OCI-LY7 (cell line): ENCODE results near the gene CCR5AS.
"Not testable (repeated sequence)": the region's sequence is repeated elsewhere in the genome, so short reads cannot be mapped to it uniquely, and the experiment has no call there.

ENCODE experiments used
- BruUV-seq: library from RNA; stranded (reverse); fragments of 400-500 nt; replicated peaks from 2 replicates; lab custom pipeline; 2021; lab: Mats Ljungman, UMichigan
- CTCF ChIA-PET: fragments of 300-600 bp; sonication (Branson Sonifier 250); formaldehyde crosslinking; loops from one replicate; lab custom pipeline; 2022; ENCODE audit warnings: antibody characterized with exemption; ENCODE audit not compliant: unreplicated experiment; lab: Charles Lee
- POLR2A ChIA-PET: fragments of 300-600 bp; sonication (Branson Sonifier 250); formaldehyde crosslinking; loops from one replicate; lab custom pipeline; 2022; ENCODE audit warnings: antibody characterized with exemption; lab: Charles Lee
- DNase-seq: peaks from one replicate; pipeline ENCODE4 v3.0.0-alpha.2; 2015; ENCODE audit warnings: low spot score
- H2AFZ ChIP-seq: fragments of 200-600 bp; sonication (generic), shearing (Covaris generic); 2 replicates; pipeline ENCODE4 v1.6.1; 2014; ENCODE audit warnings: mild to moderate bottlenecking, antibody characterized with exemption, low read length, moderate library complexity
- H3K27ac ChIP-seq: fragments of 200-600 bp; sonication (generic); 2 replicates; pipeline ENCODE4 v1.5.1; 2014; ENCODE audit warnings: mixed run types, low read depth, mild to moderate bottlenecking, moderate library complexity, low read length, inconsistent platforms; ENCODE audit not compliant: poor library complexity, severe bottlenecking
- H3K36me3 ChIP-seq: fragments of 200-600 bp; sonication (generic); 2 replicates; pipeline ENCODE4 v1.6.1; 2014; ENCODE audit warnings: mild to moderate bottlenecking, antibody characterized with exemption, low read length, moderate library complexity, mixed read lengths; ENCODE audit not compliant: insufficient read depth
- H3K4me1 ChIP-seq: fragments of 200-600 bp; sonication (generic); 2 replicates; pipeline ENCODE4 v1.5.1; 2014; ENCODE audit warnings: mild to moderate bottlenecking, low read length; ENCODE audit not compliant: insufficient read depth, poor library complexity, severe bottlenecking
- H3K4me2 ChIP-seq: fragments of 200-600 bp; sonication (generic); 2 replicates; pipeline ENCODE4 v1.6.1; 2014; ENCODE audit warnings: mild to moderate bottlenecking, low read length
- H3K4me3 ChIP-seq: fragments of 200-600 bp; sonication (generic); 2 replicates; pipeline ENCODE4 v1.5.1; 2014; ENCODE audit warnings: mild to moderate bottlenecking, low read depth, low read length; ENCODE audit not compliant: poor library complexity, severe bottlenecking
- H3K79me2 ChIP-seq: fragments of 200-600 bp; sonication (generic); 2 replicates; pipeline ENCODE4 v1.6.1; 2016; ENCODE audit warnings: low read depth, mild to moderate bottlenecking, low read length, moderate library complexity, mixed read lengths; ENCODE audit not compliant: insufficient read depth
- H3K9me2 ChIP-seq: fragments of 200-600 bp; sonication (generic); 2 replicates; pipeline ENCODE4 v1.6.1; 2016; ENCODE audit warnings: mild to moderate bottlenecking, low read length, mixed read lengths; ENCODE audit not compliant: insufficient read depth
- H3K9me3 ChIP-seq: fragments of 200-600 bp; sonication (generic); 2 replicates; pipeline ENCODE4 v1.6.1; 2014; ENCODE audit warnings: mild to moderate bottlenecking, mixed run types, low read length, mixed read lengths
- H4K20me1 ChIP-seq: fragments of 200-600 bp; sonication (generic); 2 replicates; pipeline ENCODE4 v1.6.1; 2014; ENCODE audit warnings: mild to moderate bottlenecking, antibody characterized with exemption, low read length, moderate library complexity, mixed read lengths; ENCODE audit not compliant: insufficient read depth
- CTCF ChIP-seq: fragments of 200-600 bp; sonication (generic); conservative IDR thresholded peaks from 2 replicates; pipeline ENCODE4 v1.5.1; 2014; ENCODE audit warnings: mild to moderate bottlenecking, antibody characterized with exemption, low read length, moderate library complexity, mixed read lengths
- EZH2phosphoT487 ChIP-seq: fragments of 200-600 bp; sonication (generic); IDR thresholded peaks from 2 replicates; pipeline ENCODE4 v1.6.1; 2018; ENCODE audit warnings: low read depth, borderline replicate concordance, mild to moderate bottlenecking, mixed run types, antibody characterized with exemption, low read length, moderate library complexity, mixed read lengths
- intact Hi-C: fragments of 100-400 bp; cut with micrococcal nuclease; formaldehyde crosslinking; loops from one replicate; pipeline ENCODE4 v1.10.0; 2022; ENCODE audit not compliant: unreplicated experiment

CCR5AS gene

GRCh38 chr3:46427916-46428833 is 21.3 kb upstream of the CCR5AS start:
- no peaks in the 10 kb centered on the region for H3K9me2 ChIP-seq
- ChIA-PET POLR2A (no interaction called here), CTCF (no interaction called here)
- no peak overlapping the region for H3K27ac ChIP-seq
- no peak overlapping the region for H3K4me3 ChIP-seq
- intact Hi-C loops: no loop called here
- 0 out of 2 replicates have a peak, but pooled peaks cover 5% of the 10 kb centered on the region for H3K9me3 ChIP-seq
- peak; percentile 21 for DNase-seq
- no peaks in the 10 kb centered on the region for H4K20me1 ChIP-seq
- H3K4me1 ChIP-seq: no peaks in the 10 kb centered on the region
- H3K4me2 ChIP-seq: no peak overlapping the region
- TF ChIP-seq EZH2phosphoT487: no peak
- no peak for TF ChIP-seq CTCF
- H3K36me3 ChIP-seq: no peaks in the 10 kb centered on the region
- no TSS peak for BruUV-seq
- H3K79me2 ChIP-seq: no peaks in the 10 kb centered on the region
- no peak overlapping the region for H2AFZ ChIP-seq

- H3K36me3 ChIP-seq, CTCF ChIA-PET, H2AFZ ChIP-seq, H3K9me2 ChIP-seq, H3K4me3 ChIP-seq, DNase-seq, H3K79me2 ChIP-seq, H3K9me3 ChIP-seq, H4K20me1 ChIP-seq, POLR2A ChIA-PET, H3K27ac ChIP-seq, H3K4me1 ChIP-seq, BruUV-seq, intact Hi-C loops, H3K4me2 ChIP-seq: not testable (repeated sequence)
- TF ChIP-seq CTCF: peak; percentile 45; the same call in 1 of the 2 replicates
Measured at GRCh38 chr3:46427404-46427803, 20.5 kb upstream of the CCR5AS start.

- H3K9me2 ChIP-seq, intact Hi-C loops: not testable (repeated sequence)
- POLR2A ChIA-PET: interaction anchor here (0.7 to 1.2 kb wide), 2 partner anchors 8 to 51 kb away, joined by 3 read pairs; no protein-coding TSS in a partner anchor
Measured at GRCh38 chr3:46426476-46426875, 19.6 kb upstream of the CCR5AS start.

More at GRCh38 chr3:46426476-46426875, 19.6 kb upstream of the CCR5AS start:
- H3K4me3 ChIP-seq, DNase-seq, BruUV-seq, H3K79me2 ChIP-seq, H3K36me3 ChIP-seq, CTCF ChIA-PET, H3K27ac ChIP-seq, H3K9me3 ChIP-seq, H4K20me1 ChIP-seq, H3K4me1 ChIP-seq, H2AFZ ChIP-seq, H3K4me2 ChIP-seq: not testable (repeated sequence)
